Stimulated activated CD4-positive, alpha-beta T cell treated with anti-CD3 and anti-CD28 coated beads, TNF-alpha, amount 100 ng/mL, for 1 hour (primary cell): ENCODE results near the gene NCKAP1.
"Not testable (repeated sequence)": the region's sequence is repeated elsewhere in the genome, so short reads cannot be mapped to it uniquely, and the experiment has no call there.

Source experiments
- DNase-seq, 3 donors: peaks; one replicate each; pipeline ENCODE4 v3.0.0-alpha.2; 2020; ENCODE audit warnings: low read depth in 3 of 3, low spot score in 1 of 3

NCKAP1 gene

DNA sequence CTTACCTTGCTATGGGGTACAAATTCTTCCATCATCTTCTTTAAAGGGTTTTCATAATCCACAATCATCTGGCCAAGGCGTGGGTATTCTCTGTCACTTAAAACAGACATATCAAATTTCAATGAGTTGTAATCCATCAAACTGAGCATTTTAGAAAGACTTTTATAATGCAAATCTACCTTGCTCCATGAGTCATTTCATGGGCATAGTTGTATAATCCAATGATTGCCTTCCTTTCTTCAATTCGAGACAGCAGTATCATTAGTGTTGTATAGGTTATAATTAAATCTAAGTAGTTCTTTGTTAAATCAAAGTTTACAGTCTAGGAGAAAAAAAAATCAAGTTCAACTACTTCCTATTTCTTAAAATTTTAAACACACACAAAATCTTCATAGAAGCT, 36.3 kb downstream of the NCKAP1 start:
- DNase-seq = no peak

DNA sequence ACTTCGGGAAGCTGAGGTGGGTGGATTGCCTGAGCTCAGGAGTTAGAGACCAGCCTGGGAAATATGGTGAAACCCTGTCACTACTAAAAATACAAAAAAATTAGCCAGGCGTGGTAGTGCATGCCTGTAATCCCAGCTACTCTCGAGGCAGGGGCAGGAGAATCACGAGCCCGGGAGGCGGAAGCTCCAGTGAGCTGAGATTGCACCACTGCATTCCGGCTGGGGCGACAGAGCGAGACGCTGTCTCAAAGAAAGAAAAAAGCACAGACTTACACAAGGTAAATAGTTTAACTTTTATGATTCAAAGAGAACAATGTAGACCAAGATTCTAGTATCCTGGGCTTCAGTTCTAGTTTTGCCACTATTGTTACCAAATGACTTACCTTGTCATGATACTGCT, 37.4 kb downstream of the NCKAP1 start:
- no peak for DNase-seq

DNA sequence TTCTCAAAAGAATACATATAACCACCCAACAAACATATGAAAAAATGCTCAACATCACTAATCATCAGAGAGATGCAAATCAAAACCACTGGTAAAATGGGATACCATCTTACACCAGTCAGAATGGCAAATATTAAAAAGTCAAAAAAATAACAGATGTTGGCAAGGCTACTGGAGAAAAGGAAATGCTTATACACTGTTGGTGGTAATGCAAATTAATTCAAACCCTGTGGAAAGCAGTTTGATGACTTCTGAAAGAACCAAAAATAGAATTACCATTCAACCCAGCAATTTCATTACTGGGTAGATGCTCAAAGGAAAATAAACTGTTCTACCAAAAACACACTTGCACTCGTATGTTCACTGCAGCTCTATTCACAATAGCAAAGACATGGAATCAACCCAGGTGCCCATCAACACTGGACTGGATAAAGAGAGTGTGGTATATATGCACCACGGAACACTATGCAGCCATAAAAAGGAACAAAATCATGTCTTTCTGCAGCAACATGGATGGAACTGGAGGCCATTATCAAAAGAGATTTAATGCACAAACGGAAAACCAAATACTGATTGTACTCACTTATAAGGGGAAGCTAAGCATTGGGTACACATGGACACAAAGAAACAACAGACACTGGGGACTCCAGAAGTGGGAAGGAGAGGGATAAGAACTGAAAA, 38.8 kb downstream of the NCKAP1 start:
- DNase-seq = no peak

DNA sequence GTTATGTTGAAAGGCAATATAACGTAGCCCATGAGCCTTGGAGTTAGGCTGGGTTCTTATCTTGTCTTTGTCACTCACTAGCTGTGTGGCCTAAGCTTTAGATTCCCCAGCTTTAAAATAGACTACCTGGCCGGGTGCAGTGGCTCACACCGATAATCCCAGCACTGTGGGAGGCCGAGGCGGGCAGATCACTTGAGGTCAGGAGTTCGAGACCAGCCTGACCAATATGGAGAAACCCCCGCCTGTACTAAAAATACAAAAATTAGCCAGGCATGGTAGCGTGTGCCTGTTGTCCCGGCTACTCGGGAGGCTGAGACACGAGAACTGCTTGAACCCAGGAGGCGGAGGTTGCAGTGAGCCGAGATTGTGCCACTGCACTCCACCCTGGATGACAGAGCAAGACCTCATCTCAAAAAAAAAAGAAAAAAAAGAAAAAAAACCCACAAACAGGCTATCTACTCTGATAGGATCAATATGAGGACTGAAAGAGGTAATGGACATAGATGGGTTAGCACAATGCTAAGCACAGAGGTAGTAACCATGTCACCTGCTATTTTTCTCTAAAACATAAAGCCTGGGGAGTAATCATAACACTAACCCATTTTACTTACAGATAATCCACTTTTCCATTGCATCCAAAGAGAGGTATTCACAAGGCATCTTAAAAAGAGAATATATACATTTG, 43.9 kb downstream of the NCKAP1 start:
- DNase-seq = no peak

DNA sequence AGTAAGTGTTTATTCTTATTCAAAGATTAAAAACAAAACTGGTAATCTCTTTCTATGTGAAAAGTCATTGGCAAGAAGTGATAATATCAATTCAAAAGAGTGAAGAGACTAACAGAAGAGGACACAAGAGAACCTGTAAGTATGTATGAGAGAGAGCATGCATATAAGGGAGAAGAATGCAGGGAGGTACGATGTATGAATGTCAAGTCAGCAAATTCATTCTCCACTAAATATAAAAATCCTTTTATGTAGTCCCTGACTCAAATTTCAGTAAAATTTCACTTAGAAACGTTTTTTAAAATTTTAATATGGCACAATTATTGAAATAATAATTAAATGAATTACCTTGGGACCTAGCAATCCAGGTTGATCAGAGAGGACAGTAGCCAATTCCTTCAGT, 55.3 kb downstream of the NCKAP1 start:
- DNase-seq = no peak

DNA sequence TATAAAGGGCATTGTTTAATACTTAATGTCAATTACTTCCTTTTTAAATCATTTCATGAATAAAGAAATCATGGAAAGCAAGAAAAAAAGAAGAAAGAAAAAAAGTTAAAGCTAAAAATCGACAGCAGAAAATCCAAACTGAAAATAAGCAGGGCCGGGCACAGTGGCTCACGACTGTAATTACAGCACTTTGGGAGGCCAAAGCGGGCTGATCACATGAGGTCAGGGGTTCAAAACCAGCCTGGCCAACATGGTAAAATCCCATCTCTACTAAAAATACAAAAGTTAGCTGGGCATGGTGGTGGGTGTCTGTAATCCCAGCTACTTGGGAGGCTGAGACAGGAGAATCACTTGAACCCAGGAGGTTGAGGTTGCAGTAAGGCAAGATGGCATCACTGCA, 56.8 kb downstream of the NCKAP1 start:
- not testable (repeated sequence) for DNase-seq

DNA sequence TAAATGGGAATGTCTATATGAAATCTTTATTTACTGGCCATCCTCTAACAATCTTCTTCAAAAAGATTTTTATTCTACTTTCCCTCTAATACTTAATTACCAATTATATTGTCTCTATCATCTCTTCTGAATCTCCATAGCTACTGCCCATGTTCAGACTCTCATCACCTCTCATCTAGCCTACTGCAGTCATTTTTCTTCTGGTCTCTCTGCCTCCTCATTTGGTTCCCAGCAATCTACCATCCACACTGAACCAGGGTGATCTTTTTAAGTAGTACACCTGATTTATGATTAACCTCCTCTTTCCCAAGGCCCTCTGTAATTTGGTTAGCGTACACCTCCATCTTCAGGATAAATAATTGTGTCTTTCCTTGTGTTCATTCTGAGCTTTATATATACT, 57.6 kb downstream of the NCKAP1 start:
- no peak for DNase-seq

DNA sequence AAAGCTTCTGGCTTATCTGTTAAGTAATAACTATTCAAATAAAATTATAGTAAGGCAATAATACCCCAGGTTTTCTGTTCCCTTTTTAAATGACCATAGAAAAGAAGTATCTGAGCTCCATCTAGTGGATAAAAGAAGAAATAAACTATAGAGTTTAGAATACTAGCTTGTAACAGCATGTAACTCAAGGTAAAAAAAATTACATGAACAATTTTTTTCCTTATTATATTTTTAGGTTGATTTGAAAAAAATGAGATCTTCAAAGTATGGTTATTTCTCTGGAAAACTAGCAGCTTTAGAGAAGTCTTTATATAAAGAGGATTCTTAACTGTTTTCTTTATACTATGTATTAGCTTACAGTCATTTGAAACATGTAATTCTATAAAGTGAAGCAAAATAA, 58.1 kb downstream of the NCKAP1 start:
- DNase-seq = no peak

DNA sequence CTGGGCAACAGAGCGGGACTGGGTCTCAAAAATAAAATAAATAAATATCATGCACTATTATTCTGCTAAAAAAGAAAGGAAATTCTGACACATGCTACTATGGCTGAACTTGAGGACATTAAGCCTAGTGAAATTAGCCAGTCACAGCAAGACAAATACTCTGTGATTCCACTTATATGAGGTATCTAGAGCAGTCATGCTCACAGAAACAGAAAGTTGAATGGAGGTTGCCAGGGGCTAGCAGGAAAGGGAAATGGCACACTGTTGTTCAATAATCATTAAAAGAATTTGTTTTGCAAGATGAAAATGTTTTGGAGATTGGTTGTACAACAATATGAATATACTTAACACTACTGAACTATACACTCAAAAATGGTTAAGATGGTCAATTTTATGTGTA, 60.8 kb downstream of the NCKAP1 start:
- DNase-seq = no peak

DNA sequence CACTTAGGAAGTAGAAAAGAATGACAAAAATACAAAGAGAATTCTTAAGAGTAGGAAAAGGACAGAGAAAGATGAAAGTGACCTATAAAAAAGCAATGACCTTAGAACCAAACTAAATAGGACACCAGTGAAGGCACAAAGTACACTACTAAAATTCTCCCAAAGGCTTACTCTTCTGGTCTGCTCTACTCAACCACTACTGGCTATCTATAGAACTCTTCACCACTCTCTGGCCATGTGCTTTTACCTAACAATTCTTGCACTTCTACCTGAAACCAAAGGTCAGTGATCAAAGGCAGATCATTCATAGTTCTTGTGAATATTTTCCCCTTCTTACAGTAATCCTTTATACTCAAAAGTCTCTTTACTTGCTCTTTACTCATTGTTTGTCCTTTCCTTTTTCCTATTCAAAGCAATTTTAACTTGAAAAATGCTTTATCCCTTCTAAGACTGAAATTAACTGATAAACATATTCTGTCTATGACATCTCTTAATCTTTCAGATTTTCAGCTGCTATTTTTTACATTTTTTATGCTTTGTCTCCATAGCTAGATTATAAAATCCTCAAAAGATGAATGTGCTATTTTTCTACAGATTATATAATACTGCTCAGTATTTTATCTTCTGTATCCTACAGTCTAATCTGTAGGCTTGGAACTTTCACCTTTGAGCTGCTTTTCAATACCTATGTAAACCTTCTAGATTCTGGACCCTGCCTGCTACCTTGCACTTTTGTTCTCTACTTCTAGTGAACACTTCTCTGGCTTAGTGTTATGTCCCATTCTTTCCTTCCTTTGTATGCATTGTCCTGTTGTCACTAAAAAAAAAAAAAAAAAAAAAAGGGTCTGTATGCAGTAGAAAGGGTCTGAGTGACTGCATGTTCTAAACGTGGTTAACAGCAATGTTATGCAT, 64.6 kb downstream of the NCKAP1 start:
- no peak for DNase-seq

DNA sequence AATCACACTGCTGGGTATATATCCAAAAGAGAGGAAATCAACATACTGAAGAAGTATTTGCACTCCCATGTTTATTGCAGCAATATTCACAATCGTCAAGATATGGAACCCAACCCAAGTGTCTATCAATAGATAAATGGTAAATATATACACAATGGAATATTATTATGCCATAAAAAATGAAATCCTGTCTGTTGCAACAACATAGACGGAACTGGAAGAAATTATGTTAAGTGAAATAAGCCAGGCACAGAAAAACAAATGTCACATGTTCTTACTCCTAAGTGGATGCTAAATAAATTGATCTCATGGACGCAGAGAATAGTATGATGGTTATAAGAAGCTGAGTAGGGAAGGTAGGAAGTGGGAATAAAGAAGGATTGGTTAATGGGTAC, 65.7 kb downstream of the NCKAP1 start:
- no peak for DNase-seq

DNA sequence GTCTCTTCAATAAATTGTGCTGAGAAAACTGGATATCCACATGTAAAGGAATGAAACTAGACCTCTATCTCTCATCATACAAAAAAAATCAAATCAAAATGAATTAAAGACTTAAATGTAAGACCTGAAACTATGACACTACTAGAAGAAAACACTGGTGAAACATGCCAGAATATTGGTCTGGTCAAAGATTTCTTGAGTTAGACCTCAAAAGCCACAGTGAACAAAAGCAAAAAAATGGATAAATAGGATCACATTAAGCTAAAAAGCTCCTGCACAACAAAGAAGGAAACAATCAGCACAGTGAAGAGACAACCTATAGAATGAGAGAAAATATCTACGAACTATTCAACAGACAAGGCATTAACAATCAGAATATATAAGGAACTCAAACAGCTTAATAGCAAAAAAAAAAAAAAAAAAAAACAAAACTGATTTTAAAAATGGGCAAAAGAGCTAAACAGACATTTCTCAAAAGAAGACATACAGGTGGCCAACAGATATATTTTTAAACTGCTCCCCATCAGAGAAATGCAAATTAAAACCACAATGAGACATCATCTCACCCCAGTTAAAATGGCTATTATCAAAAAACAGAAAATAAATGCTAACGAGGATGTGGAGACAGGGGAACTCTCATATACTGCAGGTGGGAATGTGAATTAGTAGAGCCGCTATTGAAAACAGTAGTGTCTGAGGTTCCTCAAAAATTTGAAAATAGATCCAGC, 66.3 kb downstream of the NCKAP1 start:
- no peak for DNase-seq

DNA sequence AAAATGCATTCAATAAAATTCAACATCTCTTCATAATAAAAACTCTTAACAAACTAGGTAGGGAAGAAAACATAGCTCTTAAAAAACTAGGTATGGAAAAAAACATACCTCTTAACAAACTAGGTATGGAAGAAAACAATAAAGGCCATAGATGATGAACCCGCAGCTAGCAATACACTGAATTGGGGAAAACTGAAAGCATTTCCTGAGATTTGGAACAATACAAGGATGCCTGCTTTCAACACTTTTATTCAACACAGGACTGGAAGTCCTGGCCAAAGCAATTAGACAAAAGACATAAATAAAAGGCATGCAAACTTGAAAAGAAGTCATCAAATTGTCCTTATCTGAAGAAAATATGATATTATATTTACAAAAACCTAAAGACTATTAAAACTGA, 67.8 kb downstream of the NCKAP1 start:
- DNase-seq = no peak

DNA sequence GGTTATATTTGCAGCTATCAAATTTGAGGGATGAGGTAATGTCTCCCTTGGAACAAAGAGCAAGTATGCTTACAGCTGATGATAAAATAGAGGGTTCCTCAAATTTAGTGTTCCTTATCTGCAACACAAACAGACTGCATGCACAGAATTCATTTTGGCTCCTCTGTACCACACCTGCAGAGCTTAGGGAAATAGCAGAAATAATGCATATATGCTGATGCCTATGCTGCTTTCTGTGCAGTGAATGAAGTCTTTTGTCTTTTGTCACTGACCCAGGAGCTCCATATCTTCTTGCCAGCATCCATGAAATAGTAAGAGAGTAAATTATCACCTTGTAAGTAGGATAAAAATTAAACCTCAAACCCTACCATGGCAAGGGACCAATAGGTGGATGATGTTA, 69.8 kb downstream of the NCKAP1 start:
- no peak for DNase-seq

DNA sequence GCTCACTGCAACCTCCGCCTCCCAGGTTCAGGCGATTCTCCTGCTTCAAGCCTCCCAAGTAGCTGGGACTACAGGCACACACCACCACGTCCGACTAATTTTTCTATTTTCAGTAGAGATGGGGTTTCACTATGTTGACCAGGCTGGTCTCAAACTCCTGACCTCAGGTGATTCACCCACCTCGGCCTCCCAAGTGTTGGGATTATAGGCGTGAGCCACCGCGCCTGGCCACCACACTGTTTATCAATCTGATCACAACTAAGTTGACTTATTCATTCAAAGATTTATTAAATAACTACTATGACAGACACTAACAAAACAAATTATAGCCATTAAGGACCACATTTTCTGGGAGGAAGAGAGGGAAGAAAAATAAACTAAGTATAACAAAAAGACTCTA, 71.9 kb downstream of the NCKAP1 start:
- DNase-seq = not testable (repeated sequence)

DNA sequence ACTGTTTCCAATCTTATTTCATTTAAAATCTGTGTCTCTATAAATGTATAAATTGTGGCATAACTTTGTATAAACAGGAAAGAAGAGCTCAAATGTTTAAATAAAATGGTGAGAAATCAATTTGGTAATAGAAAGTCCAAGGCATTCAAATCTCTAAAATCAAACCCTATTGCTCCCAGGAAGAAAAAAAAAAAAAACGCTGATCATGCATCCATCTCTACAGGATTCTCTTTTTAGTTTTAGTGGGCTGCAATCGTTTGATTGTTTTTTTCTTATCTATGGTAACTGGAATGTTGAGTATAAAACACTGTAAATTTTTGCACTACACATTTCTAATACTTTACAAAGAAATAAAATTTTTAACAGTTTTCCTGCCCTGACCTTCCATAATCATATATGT, 75.6 kb downstream of the NCKAP1 start:
- DNase-seq = no peak

DNA sequence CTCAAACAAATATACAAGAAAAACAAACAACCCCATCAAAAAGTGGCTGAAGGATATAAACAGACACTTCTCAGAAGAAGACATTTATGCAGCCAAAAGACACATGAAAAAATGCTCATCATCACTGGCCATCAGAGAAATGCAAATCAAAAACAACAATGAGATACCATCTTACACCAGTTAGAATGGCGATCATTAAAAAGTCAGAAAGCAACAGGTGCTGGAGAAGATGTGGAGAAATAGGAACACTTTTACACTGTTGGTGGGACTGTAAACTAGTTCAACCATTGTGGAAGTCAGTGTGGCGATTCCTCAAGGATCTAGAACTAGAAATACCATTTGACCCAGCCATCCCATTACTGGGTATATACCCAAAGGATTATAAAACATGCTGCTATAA, 77.4 kb downstream of the NCKAP1 start:
- DNase-seq = not testable (repeated sequence)

DNA sequence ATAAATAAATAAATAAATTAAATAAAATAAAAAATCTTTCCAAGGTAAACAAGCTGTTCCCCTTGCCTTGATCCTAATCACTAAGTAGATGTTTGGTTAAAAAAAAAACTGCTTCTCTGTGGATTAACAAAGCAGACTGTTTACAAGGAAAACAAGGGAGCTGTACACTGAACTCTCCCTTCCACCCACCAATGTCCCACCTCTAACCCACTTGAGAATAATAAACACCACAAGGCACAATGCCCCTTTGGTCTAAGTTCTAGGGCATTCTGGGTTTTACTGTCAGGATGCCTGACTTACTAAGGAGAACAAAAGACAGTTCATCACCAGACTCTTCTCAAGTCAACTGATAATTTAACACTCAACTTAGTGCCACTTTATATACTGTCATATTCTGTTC, 83.5 kb downstream of the NCKAP1 start:
- DNase-seq = no peak

DNA sequence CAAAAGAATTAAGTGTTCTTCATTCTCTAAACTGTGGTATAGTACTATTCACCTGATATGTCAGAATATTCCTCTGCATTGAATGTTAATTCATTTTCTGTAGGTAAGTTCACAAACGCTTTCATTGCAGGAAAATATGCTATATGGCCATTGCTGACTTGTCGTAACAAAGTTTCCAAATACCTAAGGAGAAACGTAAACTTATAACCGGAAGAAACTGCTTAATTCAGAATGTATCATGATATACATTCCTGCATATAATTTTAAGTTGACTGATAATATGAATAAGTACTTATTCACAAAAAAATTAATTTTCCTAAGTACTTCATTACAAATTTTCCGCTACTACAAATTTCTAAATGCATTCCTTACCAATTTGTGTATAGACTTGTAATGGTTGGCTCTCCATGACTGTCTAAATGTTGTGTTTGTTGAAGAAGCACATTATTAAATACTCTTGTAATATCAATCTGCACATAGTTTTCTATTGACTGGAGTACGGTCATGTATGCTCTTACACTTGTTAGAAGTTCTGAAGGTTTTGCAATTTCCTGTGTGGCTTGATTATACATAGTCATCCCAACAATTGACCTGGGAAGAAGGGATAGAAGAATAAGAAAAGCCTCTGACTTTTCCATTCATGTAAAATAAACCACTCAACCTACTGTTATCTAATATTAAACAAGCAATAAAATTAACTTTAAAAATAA, 85.4 kb downstream of the NCKAP1 start:
- DNase-seq = no peak

DNA sequence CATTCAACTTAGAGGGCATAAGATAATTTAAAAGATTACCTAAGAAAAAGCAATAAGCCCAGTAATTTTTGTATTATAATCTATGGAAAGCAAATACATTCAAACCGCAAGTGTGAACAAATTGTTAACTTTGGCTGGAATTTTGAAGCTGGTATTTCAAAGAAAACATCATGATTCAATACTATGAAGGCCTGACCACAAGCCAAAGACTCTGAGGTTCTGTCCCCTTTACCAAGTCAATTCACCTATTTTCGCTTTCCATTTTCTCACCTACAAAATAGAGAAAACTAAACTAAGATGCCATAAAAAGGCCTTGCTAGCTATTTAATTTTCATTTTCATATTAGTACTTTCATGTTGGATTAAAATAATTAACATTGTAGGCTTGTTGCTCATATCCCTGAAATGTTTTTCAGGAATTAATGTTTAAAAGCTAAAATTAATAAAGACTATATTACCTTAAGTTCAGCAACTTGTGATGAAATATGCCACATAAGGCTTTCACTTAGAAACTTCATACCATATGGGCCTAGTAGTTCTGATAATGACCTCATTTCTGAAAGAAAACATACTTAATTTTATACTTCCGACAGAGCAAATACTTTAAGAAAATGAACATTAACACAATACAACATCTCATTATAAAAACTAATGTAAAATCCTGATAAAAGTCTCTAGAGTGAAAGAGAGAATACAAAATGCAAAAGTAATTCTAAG, 86.2 kb downstream of the NCKAP1 start:
- DNase-seq = no peak
